ENCODE measurements around the gene CPN2. TPM values are rescaled to one million over a fixed set of nuclear protein-coding genes. Genes with fewer than 3 reads are reported as not detected.

The CPN2 gene
- total RNA-seq, 1 experiment from 2014 or later = not detected

DNA sequence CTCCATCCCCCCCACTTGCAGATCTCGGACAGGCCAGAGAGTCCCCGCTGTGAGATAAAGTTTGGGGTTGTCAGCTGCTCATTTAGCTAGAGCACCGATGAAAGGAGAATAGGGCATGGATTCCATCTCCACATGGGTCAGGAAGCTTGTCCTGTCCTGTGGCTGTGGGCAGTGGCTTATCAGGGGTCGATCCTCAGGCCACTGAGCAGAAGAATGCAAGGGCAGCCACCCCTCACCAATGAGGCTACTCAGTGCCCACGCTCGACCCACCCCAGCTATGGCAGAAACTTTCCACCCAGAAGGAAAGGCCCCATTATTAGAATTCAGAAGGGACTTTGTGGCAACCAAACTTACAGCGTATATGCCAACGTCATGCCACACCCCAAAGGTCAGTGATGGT lies 43.3 kb downstream of the CPN2 start:
- H2BK20ac ChIP-seq (ENCODE audit: low read depth, low read length, poor library complexity, severe bottlenecking) = no peak overlapping the region
- no peak overlapping the region for H4K8ac ChIP-seq (replicated peaks; ENCODE audit: insufficient read length, low read depth, low read length)
- H3K27ac ChIP-seq (ENCODE audit: insufficient read length, low read depth, low read length) = no peak overlapping the region
- H4K20me1 ChIP-seq (ENCODE audit: control insufficient read depth, insufficient read depth, insufficient read length) = no peaks in the 10 kb centered on the region
- H2BK5ac ChIP-seq (ENCODE audit: insufficient read length, low read length) = no peak overlapping the region
- no peak overlapping the region for H3K27ac Mint-ChIP-seq
- TF ChIP-seq, protein P1, sequence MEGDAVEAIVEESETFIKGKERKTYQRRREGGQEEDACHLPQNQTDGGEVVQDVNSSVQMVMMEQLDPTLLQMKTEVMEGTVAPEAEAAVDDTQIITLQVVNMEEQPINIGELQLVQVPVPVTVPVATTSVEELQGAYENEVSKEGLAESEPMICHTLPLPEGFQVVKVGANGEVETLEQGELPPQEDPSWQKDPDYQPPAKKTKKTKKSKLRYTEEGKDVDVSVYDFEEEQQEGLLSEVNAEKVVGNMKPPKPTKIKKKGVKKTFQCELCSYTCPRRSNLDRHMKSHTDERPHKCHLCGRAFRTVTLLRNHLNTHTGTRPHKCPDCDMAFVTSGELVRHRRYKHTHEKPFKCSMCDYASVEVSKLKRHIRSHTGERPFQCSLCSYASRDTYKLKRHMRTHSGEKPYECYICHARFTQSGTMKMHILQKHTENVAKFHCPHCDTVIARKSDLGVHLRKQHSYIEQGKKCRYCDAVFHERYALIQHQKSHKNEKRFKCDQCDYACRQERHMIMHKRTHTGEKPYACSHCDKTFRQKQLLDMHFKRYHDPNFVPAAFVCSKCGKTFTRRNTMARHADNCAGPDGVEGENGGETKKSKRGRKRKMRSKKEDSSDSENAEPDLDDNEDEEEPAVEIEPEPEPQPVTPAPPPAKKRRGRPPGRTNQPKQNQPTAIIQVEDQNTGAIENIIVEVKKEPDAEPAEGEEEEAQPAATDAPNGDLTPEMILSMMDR (conservative IDR thresholded peaks at IDR 0.05) = no peak
- no peak overlapping the region for H3K4me2 ChIP-seq (ENCODE audit: insufficient read depth, insufficient read length, low read length)
- H3K4me1 Mint-ChIP-seq = peaks cover 53 to 58% of the 10 kb centered on the region in 2 experiments
- no peaks in the 10 kb centered on the region for H3K9me3 Mint-ChIP-seq
- H3K56ac ChIP-seq (ENCODE audit: insufficient read length, low read depth, low read length) = no peak overlapping the region
- peaks cover 34% of the 10 kb centered on the region for H3K27me3 Mint-ChIP-seq (ENCODE audit: low read depth)
- H3K4me3 Mint-ChIP-seq = no peak overlapping the region
- H4K91ac ChIP-seq (ENCODE audit: insufficient read length, low read depth, low read length) = no peak overlapping the region
- no peaks in the 10 kb centered on the region for H3K9me3 ChIP-seq (ENCODE audit: control insufficient read depth, low read depth, low read length)
- no peaks in the 10 kb centered on the region for H3K23me2 ChIP-seq (ENCODE audit: insufficient read length, low read depth, low read length, poor library complexity, severe bottlenecking)
- no peak overlapping the region for H2AFZ ChIP-seq (ENCODE audit: low read length)
- WGBS (ENCODE audit: extremely low coverage, insufficient read length, low lambda C conversion rate) = no CpG with 5 or more reads among the region's 8 CpGs
- no peaks in the 10 kb centered on the region for H3K27me3 ChIP-seq (ENCODE audit: insufficient read depth, low read length)
- H3K79me1 ChIP-seq (ENCODE audit: insufficient read depth, low read depth, low read length, poor library complexity, severe bottlenecking) = no peaks in the 10 kb centered on the region
- H3K36me3 Mint-ChIP-seq (ENCODE audit: insufficient read depth in 1 of 3, low read depth in 3 of 3) = no peaks in the 10 kb centered on the region
- no peak overlapping the region for H4K5ac ChIP-seq (ENCODE audit: insufficient read length, low read depth, low read length)
- H3K9ac ChIP-seq (ENCODE audit: extremely low read depth, insufficient read length, low read length) = no peak overlapping the region
- no peak overlapping the region for H3K18ac ChIP-seq (ENCODE audit: insufficient read length, low read depth, low read length)
- H3K4me1 ChIP-seq (ENCODE audit: insufficient read depth, low read length) = no peaks in the 10 kb centered on the region; the same call in none of the 2 replicates
- no peak overlapping the region for H3T11ph ChIP-seq (ENCODE audit: low read length)
- no peak overlapping the region for H3K4ac ChIP-seq (ENCODE audit: low read depth, low read length)
- no peak overlapping the region for H2AK5ac ChIP-seq (ENCODE audit: insufficient read length, low read length)
- H2BK15ac ChIP-seq (ENCODE audit: low read depth, low read length) = no peak overlapping the region
- no peaks in the 10 kb centered on the region for H3K79me2 ChIP-seq (ENCODE audit: insufficient read depth, low read length)
- H2BK12ac ChIP-seq (ENCODE audit: insufficient read length, low read depth, low read length) = no peak overlapping the region
- no peak overlapping the region for H3K14ac ChIP-seq (ENCODE audit: insufficient read depth, low read length)
- no peak for DNase-seq
- H3K23ac ChIP-seq (ENCODE audit: insufficient read length, low read depth, low read length) = no peak overlapping the region
- H2BK120ac ChIP-seq (ENCODE audit: low read depth, low read length, poor library complexity, severe bottlenecking) = no peak overlapping the region

All from H9 (cell line).